GM21529 (cell line): ENCODE results near the gene CAP2.
"Not testable (repeated sequence)": the region's sequence is repeated elsewhere in the genome, so short reads cannot be mapped to it uniquely, and the experiment has no call there.

Experiments
- ATAC-seq: cut with Tn5 transposase; IDR thresholded peaks from one replicate; pipeline ENCODE4 v1.9.1; 2021; ENCODE audit not compliant: unreplicated experiment

The CAP2 gene

GRCh38 chr6:17396256-17396655, 2.9 kb downstream of the CAP2 start:
- no peak for ATAC-seq

DNA sequence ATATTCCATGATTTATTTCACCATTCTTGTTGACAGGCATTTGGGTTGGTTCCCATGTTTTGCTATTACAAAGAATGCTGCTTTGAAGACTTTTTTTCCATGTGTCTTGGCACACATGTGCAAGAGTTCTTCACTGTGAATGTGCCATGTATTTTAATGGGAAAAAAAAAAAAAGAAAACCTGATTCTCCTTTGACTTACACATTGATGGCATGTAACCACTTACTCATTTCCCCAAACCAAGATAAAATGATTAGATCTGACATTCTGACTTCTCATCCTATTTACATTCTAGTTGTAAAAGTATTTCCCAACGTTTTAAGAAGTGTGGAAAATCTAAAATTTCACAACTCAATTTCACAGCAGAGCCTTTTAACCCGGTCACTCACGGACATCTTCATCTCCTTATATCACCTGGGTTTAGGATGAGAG, 4.4 kb downstream of the CAP2 start:
- ATAC-seq = no peak

GRCh38 chr6:17405181-17405943, 12.0 kb downstream of the CAP2 start:
- not testable (repeated sequence) for ATAC-seq

DNA sequence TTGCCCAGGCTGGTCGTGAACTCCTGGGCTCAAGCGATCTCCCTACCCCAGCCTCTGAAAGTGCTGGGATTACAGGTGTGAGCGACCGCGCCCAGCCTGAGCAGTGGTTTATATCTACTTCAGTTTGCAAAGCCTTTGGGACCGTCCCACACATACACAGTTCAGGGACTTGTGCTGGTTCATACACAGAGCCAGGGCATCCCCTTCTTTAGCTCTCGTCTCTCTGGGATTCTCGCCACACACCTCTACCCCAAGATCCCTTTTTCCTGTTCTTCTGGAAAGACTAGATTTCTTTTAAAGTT, 12.5 kb downstream of the CAP2 start:
- ATAC-seq = no peak

GRCh38 chr6:17408081-17408480, 14.7 kb downstream of the CAP2 start:
- no peak for ATAC-seq

- no peak for ATAC-seq
These were observed 16.9 kb downstream of the CAP2 start for GRCh38 chr6:17410281-17410680.

- ATAC-seq = no peak
These were observed 19.9 kb downstream of the CAP2 start for GRCh38 chr6:17413313-17413750.

DNA sequence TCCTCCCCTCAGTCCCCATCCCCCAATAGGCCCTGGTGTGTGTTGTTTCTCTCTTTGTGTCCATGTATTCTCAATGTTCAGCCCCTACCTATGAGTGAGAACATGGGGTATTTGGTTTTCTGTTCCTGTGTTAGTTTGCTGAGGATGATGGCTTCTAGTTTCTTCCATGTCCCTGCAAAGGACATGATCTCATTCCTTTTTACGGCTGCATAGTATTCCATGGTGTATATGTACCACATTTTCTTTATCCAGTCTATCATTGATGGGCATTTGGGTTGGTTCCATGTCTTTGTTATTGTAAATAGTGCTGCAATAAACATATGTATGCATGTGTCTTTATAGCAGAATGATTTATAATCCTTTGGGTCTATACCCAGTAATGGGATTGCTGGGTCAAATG, 21.0 kb downstream of the CAP2 start:
- ATAC-seq = not testable (repeated sequence)

DNA sequence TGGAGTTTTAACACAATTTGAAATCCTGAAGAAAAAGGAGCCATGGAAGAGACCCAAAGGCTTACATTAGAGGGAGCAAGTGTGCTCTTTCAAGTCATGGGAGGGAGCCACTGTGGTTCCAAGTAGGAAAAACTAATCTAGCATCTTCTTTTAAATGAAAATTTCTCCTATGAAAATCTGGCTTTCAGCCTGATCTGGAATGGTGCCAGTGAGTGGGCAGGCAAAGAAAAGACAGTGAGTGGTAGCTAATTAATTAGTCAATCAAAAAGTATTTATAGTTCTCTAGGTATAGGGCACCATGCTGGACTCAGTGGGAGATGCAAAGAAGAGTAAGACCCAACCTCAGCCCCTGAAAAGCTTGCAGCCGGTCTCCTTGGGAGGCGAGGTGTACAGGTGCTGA, 21.9 kb downstream of the CAP2 start:
- no peak for ATAC-seq

GRCh38 chr6:17416806-17417205, 23.4 kb downstream of the CAP2 start:
- ATAC-seq = no peak

DNA sequence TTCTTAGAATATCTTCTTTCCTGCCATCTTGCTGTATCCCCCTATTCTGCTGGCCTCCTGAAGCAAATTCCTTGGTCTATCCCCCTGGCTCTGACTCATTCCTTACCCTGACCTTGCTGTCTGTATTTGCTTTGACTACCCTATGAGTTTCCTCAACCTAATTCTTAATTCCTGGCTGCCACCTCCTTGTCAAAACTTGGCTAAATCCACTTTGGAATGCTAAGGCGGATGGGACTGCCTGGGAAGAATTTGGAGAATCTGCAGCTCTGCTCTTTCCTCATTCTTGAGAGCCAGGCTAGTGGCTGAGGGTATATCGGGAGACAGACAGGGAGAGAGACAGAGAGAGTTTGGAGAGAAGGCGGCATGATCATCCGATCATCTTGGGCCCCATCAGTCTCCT, 24.4 kb downstream of the CAP2 start:
- ATAC-seq = no peak

DNA sequence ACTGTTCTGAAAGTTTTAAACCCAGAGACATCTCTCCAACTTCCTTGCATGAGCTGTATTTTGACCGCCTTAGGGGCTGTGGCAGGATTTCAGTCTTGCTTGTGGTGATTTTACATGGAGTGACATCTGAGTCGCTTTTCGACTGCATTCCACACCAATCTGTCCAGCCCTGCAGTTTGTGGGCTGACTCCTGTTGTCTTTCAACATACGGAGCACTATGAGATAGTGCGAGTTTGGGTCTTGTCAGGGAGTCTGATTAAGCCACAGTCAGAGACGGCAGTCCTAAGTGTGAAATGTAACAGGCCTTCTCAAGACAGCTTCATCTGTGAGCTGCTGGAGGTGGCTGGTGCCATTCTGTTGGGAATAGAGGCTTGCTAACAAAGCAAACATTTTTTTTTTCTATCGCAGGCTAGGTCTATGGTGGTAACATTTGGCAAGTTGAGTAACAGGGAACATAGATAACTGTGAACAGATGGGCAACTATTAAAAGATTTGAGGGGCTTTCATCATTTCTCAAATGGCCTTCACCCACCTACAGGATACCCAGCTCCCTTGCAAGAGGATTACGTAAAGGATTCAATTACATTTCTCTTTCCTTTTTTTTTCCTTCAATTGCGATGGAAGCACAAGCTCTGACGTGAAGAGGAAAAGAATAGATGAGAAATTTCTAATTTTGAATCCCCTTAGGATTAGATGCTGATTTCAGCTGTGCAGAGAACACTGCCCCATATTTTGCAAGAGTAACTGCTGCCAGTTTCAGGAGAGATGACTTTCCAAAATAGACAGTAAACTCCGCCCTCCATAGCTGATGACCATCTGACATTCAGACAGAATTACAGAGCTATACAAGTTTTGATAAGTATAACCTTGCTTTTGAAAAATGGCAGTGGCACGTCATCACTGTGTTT, 25.1 kb downstream of the CAP2 start:
- ATAC-seq = no peak

DNA sequence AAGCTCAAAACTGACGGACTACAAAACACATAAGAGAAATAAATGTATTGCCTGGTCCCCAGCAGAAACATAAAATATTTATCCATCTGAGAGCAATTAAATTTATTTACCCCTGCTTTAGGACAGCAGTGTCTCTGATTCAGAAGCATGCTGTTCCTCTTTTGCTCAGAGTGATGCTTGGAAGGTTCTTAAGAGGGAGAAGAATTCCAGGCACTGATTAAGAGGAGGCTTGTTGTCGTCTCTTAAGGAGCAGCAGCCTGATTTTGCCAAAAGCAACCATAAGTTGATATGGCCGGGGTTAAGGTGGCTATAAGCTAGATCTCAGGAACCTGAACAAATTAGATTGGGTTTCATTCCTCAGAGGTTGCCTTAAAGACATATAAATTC, 25.8 kb downstream of the CAP2 start:
- ATAC-seq = no peak

DNA sequence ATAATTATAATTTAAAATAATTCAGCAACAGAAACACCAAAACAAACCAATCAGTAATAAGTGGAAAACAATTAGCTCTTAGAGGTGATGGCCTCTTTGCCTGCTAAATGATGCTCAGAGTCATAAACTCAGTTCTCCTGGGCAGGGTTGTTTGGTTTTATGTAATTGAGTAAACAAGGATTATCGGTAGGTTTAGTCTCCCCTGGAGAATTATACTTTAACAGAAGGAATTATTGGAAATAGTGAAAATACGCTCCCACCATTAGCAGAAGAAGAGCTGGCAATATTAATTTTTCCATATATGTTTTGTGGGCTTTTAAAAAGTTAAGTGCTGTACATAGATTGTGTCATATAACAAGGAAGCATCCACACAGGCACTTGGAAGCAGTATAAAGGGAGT, 27.0 kb downstream of the CAP2 start:
- no peak for ATAC-seq

DNA sequence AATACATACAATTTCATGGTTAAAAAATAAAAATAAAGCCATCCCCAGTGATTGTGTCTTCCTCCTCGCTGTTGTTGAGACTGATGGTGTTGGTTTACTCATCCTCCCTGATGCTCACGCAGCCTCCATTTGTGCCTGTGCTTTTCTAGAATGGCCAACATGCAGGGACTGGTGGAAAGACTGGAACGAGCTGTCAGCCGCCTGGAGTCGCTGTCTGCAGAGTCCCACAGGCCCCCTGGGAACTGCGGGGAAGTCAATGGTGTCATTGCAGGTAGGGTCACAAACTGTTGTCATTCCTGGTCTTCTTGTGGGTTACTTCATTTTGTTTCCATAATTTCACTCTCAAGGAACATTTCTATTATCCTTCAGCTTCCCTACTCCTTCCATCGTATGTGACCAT, 28.0 kb downstream of the CAP2 start:
- no peak for ATAC-seq

GRCh38 chr6:17423026-17423425, 29.6 kb downstream of the CAP2 start:
- no peak for ATAC-seq

DNA sequence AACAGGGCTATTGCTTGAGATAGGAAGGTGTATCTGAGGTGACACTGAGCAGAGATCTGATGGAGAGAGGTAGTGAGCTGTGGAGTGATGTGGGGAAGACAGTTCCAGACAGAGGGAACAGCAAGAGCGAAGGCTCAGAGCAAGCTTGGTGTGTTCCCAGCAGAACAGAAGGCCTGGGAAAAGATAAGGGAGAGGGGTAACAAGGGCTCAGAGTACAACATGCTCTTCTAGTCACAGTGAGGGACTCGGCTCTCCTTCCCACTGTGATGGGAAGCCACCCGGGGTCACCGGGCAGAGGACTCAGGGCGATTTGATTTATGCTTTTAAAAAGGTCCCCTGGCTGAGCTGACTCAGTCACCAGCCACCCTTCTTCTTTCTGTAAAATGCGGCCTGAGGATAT, 33.7 kb downstream of the CAP2 start:
- ATAC-seq = no peak

DNA sequence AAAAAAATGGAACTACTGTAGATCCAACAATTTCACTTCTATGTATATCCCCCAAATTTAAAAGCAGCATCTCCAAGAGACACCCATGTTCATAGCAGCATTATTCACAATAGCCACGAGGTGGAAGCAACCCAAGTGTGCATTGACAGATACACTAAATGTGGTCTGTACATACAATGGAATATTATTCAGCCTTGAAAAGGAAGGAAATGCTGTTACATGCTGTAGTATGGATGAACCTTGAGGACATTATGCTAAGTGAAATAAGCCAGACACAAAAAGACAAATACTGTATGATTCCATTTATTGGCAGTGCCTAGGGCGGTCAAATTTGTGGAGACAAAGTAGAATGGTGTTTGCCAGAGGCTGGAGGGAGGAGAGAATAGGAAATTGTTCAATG, 34.2 kb downstream of the CAP2 start:
- ATAC-seq = no peak

DNA sequence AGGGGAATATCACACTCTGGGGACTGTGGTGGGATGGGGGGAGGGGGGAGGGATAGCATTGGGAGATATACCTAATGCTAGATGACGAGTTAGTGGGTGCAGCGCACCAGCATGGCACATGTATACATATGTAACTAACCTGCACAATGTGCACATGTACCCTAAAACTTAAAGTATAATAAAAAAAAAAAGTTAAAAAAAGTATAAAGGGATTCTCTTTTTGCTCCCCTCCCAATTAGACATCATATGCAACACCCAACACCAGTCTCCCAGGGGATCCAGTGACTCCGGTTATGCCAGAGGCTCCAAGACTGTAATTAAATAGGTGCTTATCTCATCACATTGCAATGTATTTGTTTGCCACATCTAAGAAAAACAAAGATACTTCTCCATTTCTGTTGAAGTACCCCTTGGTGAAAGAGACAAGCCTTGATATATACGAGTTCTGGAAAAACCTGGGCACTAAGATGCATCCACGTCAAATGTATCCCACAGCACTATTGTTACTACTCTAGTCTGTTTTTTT, 35.3 kb downstream of the CAP2 start:
- ATAC-seq = not testable (repeated sequence)

GRCh38 chr6:17429383-17430061, 36.1 kb downstream of the CAP2 start:
- ATAC-seq = no peak

- no peak for ATAC-seq
These were observed 38.2 kb downstream of the CAP2 start for GRCh38 chr6:17431581-17431980.

GRCh38 chr6:17432356-17432755, 39.0 kb downstream of the CAP2 start:
- no peak for ATAC-seq
